ENCODE results near the gene ADCY2. TPM values are rescaled to one million over a fixed set of nuclear protein-coding genes. Genes with fewer than 3 reads are reported as not detected.

The ADCY2 gene
- total RNA-seq, 1 donor from 2014 or later: 18.4 TPM

GRCh38 chr5:7683753-7684152 lies 287.8 kb downstream of the ADCY2 start:
- Histone ChIP-seq H3K27ac (no peak overlapping the region), H3K4me3 (no peak overlapping the region), H3K4me1 (no peaks in the 10 kb centered on the region), H3K9me3 (no peaks in the 10 kb centered on the region), H3K36me3 (no peaks in the 10 kb centered on the region), H3K27me3 (no peaks in the 10 kb centered on the region)
- intact Hi-C loops (cut with DNase I): no loop called here
- no peak for DNase-seq (ENCODE audit: extremely low spot score in 2 of 2)
- TF ChIP-seq CTCF (IDR thresholded peaks at IDR 0.05) (no peak), POLR2A (IDR thresholded peaks at IDR 0.05) (no peak), POLR2AphosphoS5 (IDR thresholded peaks at IDR 0.05; ENCODE audit: insufficient read depth in 1 of 2, low read depth in 1 of 2) (no peak)

DNA sequence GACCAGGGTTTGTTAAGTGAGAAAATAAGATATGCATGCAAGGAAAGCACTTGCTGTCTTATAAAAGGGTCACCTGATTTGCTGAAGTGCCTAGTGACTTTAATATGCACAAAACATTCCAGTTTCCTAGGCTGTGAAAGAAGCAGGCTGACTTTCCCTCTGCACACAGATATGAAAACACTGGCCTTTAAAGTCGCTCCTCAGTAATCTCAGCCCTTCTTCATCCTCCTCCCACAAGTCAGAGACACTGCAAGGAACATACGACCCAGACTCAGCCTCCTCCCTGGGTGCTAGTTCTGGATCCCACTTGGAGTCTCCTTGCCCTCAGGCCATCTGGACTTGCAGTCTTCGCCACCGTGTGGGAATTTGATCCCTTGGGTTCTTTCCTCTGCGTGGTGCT lies 288.9 kb downstream of the ADCY2 start:
- no peak for DNase-seq (ENCODE audit: extremely low spot score in 2 of 2)
- TF ChIP-seq POLR2AphosphoS5 (IDR thresholded peaks at IDR 0.05; ENCODE audit: insufficient read depth in 1 of 2, low read depth in 1 of 2): no peak
- TF ChIP-seq CTCF (IDR thresholded peaks at IDR 0.05): no peak
- no peak for TF ChIP-seq POLR2A (IDR thresholded peaks at IDR 0.05)
- Histone ChIP-seq H3K4me1 (no peaks in the 10 kb centered on the region), H3K27me3 (no peaks in the 10 kb centered on the region), H3K4me3 (no peak overlapping the region), H3K36me3 (no peaks in the 10 kb centered on the region), H3K9me3 (no peaks in the 10 kb centered on the region), H3K27ac (no peak overlapping the region)
- intact Hi-C loops (cut with DNase I): no loop called here

DNA sequence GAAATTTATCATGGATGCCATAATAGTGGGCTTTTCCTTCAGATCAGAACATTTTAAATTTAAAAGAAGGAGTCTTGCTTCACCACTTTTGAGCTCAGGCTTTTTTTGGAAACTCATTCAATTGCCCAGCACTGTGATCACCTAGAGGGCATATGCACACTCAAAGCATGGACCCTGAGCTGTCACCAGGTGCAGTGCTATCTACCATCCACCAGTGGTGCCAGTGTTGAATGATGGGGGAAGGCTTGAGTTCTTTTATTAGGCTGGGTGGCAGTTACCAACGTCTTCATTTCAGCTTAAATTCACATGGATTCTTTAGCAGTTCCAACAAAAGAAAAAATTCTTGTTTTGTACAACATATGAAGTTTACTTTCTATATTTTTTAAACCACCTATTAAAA lies 290.9 kb downstream of the ADCY2 start:
- DNase-seq (ENCODE audit: extremely low spot score in 2 of 2): no peak
- Histone ChIP-seq H3K4me1 (no peaks in the 10 kb centered on the region), H3K36me3 (no peaks in the 10 kb centered on the region), H3K27me3 (no peaks in the 10 kb centered on the region), H3K27ac (no peak overlapping the region), H3K4me3 (no peak overlapping the region), H3K9me3 (no peaks in the 10 kb centered on the region)
- TF ChIP-seq POLR2AphosphoS5 (IDR thresholded peaks at IDR 0.05; ENCODE audit: insufficient read depth in 1 of 2, low read depth in 1 of 2) (no peak), CTCF (IDR thresholded peaks at IDR 0.05) (no peak), POLR2A (IDR thresholded peaks at IDR 0.05) (no peak)
- intact Hi-C loops (cut with DNase I): no loop called here

GRCh38 chr5:7690557-7690956 lies 294.6 kb downstream of the ADCY2 start:
- H3K4me3 ChIP-seq: no peak overlapping the region
- no peak overlapping the region for H3K27ac ChIP-seq
- H3K4me1 ChIP-seq: no peaks in the 10 kb centered on the region
- H3K36me3 ChIP-seq: no peaks in the 10 kb centered on the region
- no peaks in the 10 kb centered on the region for H3K27me3 ChIP-seq
- intact Hi-C loops (cut with DNase I): no loop called here
- no peaks in the 10 kb centered on the region for H3K9me3 ChIP-seq
- no peak for DNase-seq (ENCODE audit: extremely low spot score in 2 of 2)
- TF ChIP-seq POLR2A (IDR thresholded peaks at IDR 0.05) (no peak), POLR2AphosphoS5 (IDR thresholded peaks at IDR 0.05; ENCODE audit: insufficient read depth in 1 of 2, low read depth in 1 of 2) (no peak), CTCF (IDR thresholded peaks at IDR 0.05) (no peak)

GRCh38 chr5:7705261-7705660 lies 309.3 kb downstream of the ADCY2 start:
- TF ChIP-seq CTCF (IDR thresholded peaks at IDR 0.05) (no peak), POLR2A (IDR thresholded peaks at IDR 0.05) (no peak), POLR2AphosphoS5 (IDR thresholded peaks at IDR 0.05; ENCODE audit: insufficient read depth in 1 of 2, low read depth in 1 of 2) (no peak)
- intact Hi-C loops (cut with DNase I): no loop called here

More at GRCh38 chr5:7705261-7705660, 309.3 kb downstream of the ADCY2 start:
- no peak for DNase-seq (ENCODE audit: extremely low spot score in 2 of 2)
- no peak overlapping the region for H3K4me3 ChIP-seq
- H3K27ac ChIP-seq: no peak overlapping the region
- no peaks in the 10 kb centered on the region for H3K27me3 ChIP-seq
- H3K36me3 ChIP-seq: no peaks in the 10 kb centered on the region
- H3K4me1 ChIP-seq: no peaks in the 10 kb centered on the region
- no peaks in the 10 kb centered on the region for H3K9me3 ChIP-seq
